Stomach (tissue), 9 donors: Measurements from ENCODE around the gene FAM184B. TPM values are rescaled to one million over a fixed set of nuclear protein-coding genes. Genes with fewer than 3 reads are reported as not detected.

Source experiments
- DNase-seq, 2 donors: peaks; one replicate each; pipeline versions ENCODE4 v3.0.0 to v3.0.0-alpha.2; 2013 to 2019
- H3K27ac ChIP-seq, 5 donors: fragments of 200-600 bp in 4 of 5; sonication (generic) in 4 of 5; one replicate each; pipeline ENCODE4 v1.5.1; 2013 to 2019; ENCODE audit warnings: mild to moderate bottlenecking in 1 of 5, moderate library complexity in 1 of 5
- H3K27me3 ChIP-seq, 3 donors: fragments of 200-600 bp; sonication (generic); one replicate each; pipeline ENCODE4 v1.5.1; 2017 to 2019; ENCODE audit warnings: mixed run types in 1 of 3
- H3K36me3 ChIP-seq, 4 donors: fragments of 200-600 bp; sonication (generic); 1 replicate in 3 of 4; 2 replicates in 1 of 4; pipeline ENCODE4 v1.5.1; 2016 to 2019
- H3K4me1 ChIP-seq, 4 donors: fragments of 200-600 bp; sonication (generic); one replicate each; pipeline ENCODE4 v1.5.1; 2016 to 2019
- H3K4me3 ChIP-seq, 4 donors: fragments of 200-600 bp; sonication (generic) in 3 of 4; one replicate each; pipeline ENCODE4 v1.5.1; 2016 to 2019; ENCODE audit warnings: mild to moderate bottlenecking in 1 of 4
- H3K9me3 ChIP-seq, 4 donors: fragments of 200-600 bp; sonication (generic); one replicate each; pipeline ENCODE4 v1.5.1; 2016 to 2019
- CTCF ChIP-seq, 7 experiments: fragments of 450-650 bp in 4 of 7; fragments of 200-600 bp in 3 of 7; sonication (generic) in 3 of 7; IDR thresholded peaks; one replicate each; pipeline ENCODE4 v1.5.1; 2016 to 2019; ENCODE audit warnings: antibody characterized with exemption in 7 of 7, control low read depth in 2 of 7, mild to moderate bottlenecking in 1 of 7
- EP300 ChIP-seq: sonication (generic); formaldehyde crosslinking; IDR thresholded peaks from one replicate; pipeline ENCODE4 v1.6.1; 2017; ENCODE audit warnings: antibody characterized with exemption
- POLR2A ChIP-seq, 4 donors: fragments of 450-650 bp; IDR thresholded peaks; one replicate each; pipeline ENCODE4 v1.6.1; 2016; ENCODE audit warnings: antibody characterized with exemption in 4 of 4, control low read depth in 2 of 4, mild to moderate bottlenecking in 1 of 4, moderate library complexity in 1 of 4
- POLR2AphosphoS5 ChIP-seq, 3 donors: sonication (generic); formaldehyde crosslinking; IDR thresholded peaks; one replicate each; pipeline ENCODE4 v1.6.1; 2016; ENCODE audit warnings: antibody characterized with exemption in 3 of 3
- WGBS, 5 donors: extraction: QIAGEN DNeasy Blood & Tissue Kit in 3 of 5; methylation state at CpG; one replicate each; pipeline versions ENCODE4 v1.1.5 to v1.1.7; 2013 to 2018; 5-methylcytosine and 5-hydroxymethylcytosine counted together
- intact Hi-C: fragments of 100-400 bp; cut with DNase I; formaldehyde crosslinking; loops from one replicate; pipeline ENCODE4 v1.15.1; 2023; ENCODE audit warnings: low total_unique reads
- polyA plus RNA-seq, 3 donors: library from polyadenylated mRNA; stranded (reverse); fragments of 200-250 nt; gene quantifications; one replicate each; pipeline ENCODE4 v1.2.3, GENCODE V29; 2013
- total RNA-seq, 5 donors: library from RNA; depleted of rRNA; stranded (reverse); fragments of >200 nt; gene quantifications; one replicate each; pipeline versions ENCODE4 v1.1.0 to v1.2.3, GENCODE V29; 2014 to 2016
- donor health status: healthy with polysubstance abuse.
- donor health status: Bipolar disorder and iron deficiency.
- donor health status: healthy.

The FAM184B gene
- total and polyA plus RNA-seq, 8 donors, result 0.08 to 0.18 TPM; not detected in 6

- peaks cover 0 to 6% (median 0%) of the 10 kb centered on the region in 4 donors for H3K4me1 ChIP-seq
- H3K27ac ChIP-seq, result no peak overlapping the region
- H3K27me3 ChIP-seq, result no peaks in the 10 kb centered on the region
- WGBS, 5 donors, result 74 to 85% (median 83%) methylated on average over 7 of the region's 7 CpGs
- peaks cover 0 to 23% (median 20%) of the 10 kb centered on the region in 4 donors for H3K36me3 ChIP-seq
- DNase-seq, result no peak
- H3K4me3 ChIP-seq, result no peak overlapping the region
- TF ChIP-seq POLR2AphosphoS5 (IDR thresholded peaks at IDR 0.05) (no peak), EP300 (no peak), CTCF (IDR thresholded peaks at IDR 0.05) (no peak), POLR2A (IDR thresholded peaks at IDR 0.05) (no peak)
- intact Hi-C loops, result no loop called here
- peaks cover 0 to 13% (median 3%) of the 10 kb centered on the region in 4 donors for H3K9me3 ChIP-seq
Observed at GRCh38 chr4:17639136-17639535, 142.3 kb downstream of the FAM184B start.

- peak; percentile 82 to 85 for DNase-seq
- WGBS, 5 donors, result 52 to 71% (median 53%) methylated on average over 24 to 32 of the region's 32 CpGs
Observed at GRCh38 chr4:17636696-17637622, 144.5 kb downstream of the FAM184B start.

GRCh38 chr4:17636341-17636695 is 145.1 kb downstream of the FAM184B start:
- no peaks in the 10 kb centered on the region for H3K27me3 ChIP-seq
- H3K36me3 ChIP-seq, result peaks cover 13 to 51% (median 48%) of the 10 kb centered on the region in 4 donors
- 89 to 94% (median 91%) methylated on average over 17 of the region's 17 CpGs for WGBS, 5 donors
- peaks cover 0 to 6% (median 0%) of the 10 kb centered on the region in 4 donors for H3K4me1 ChIP-seq
- intact Hi-C loops, result no loop called here
- H3K4me3 ChIP-seq, result no peak overlapping the region
- no peak for TF ChIP-seq EP300
- no peak for TF ChIP-seq POLR2A (IDR thresholded peaks at IDR 0.05)
- TF ChIP-seq POLR2AphosphoS5 (IDR thresholded peaks at IDR 0.05), result no peak
- no peak for TF ChIP-seq CTCF (IDR thresholded peaks at IDR 0.05)
- H3K27ac ChIP-seq, result no peak overlapping the region
- no peaks in the 10 kb centered on the region for H3K9me3 ChIP-seq
- DNase-seq, result no peak

More at GRCh38 chr4:17636696-17637622, 144.5 kb downstream of the FAM184B start:
- H3K4me3 ChIP-seq, result no peak overlapping the region
- peaks cover 13 to 44% (median 42%) of the 10 kb centered on the region in 4 donors for H3K36me3 ChIP-seq
- TF ChIP-seq CTCF (IDR thresholded peaks at IDR 0.05), result peak in 5 of 7 experiments; percentile 53 to 89 (median 75)
- TF ChIP-seq EP300, result no peak
- TF ChIP-seq POLR2A (IDR thresholded peaks at IDR 0.05), result no peak
- peak in 1 of 3 donors; percentile 40 for TF ChIP-seq POLR2AphosphoS5 (IDR thresholded peaks at IDR 0.05)
- intact Hi-C loops, result no loop called here
- H3K27me3 ChIP-seq, result no peaks in the 10 kb centered on the region
- H3K27ac ChIP-seq, result no peak overlapping the region
- H3K9me3 ChIP-seq, result peaks cover 0 to 3% (median under 1%) of the 10 kb centered on the region in 4 donors
- H3K4me1 ChIP-seq, result peaks cover 0 to 6% (median 0%) of the 10 kb centered on the region in 4 donors

- intact Hi-C loops, result no loop called here
Observed at GRCh38 chr4:17635056-17635455, 146.4 kb downstream of the FAM184B start.

More at GRCh38 chr4:17635056-17635455, 146.4 kb downstream of the FAM184B start:
- Histone ChIP-seq H3K27me3 (no peaks in the 10 kb centered on the region), H3K4me1 (peaks cover 0 to 6% (median 0%) of the 10 kb centered on the region in 4 donors), H3K4me3 (no peak overlapping the region), H3K27ac (no peak overlapping the region), H3K9me3 (no peaks in the 10 kb centered on the region), H3K36me3 (peaks cover 13 to 63% (median 61%) of the 10 kb centered on the region in 4 donors)
- 93 to 98% (median 97%) methylated on average over 4 of the region's 4 CpGs for WGBS, 5 donors
- TF ChIP-seq CTCF (IDR thresholded peaks at IDR 0.05), result no peak
- TF ChIP-seq EP300, result no peak
- no peak for TF ChIP-seq POLR2AphosphoS5 (IDR thresholded peaks at IDR 0.05)
- no peak for TF ChIP-seq POLR2A (IDR thresholded peaks at IDR 0.05)
- DNase-seq, result no peak
